ENCODE measurements around the gene SRGAP1.

- TF ChIP-seq EZH2phosphoT487 (IDR thresholded peaks at IDR 0.05; ENCODE audit: low read length) (no peak), CTCF (IDR thresholded peaks at IDR 0.05; ENCODE audit: low read length) (no peak), EZH2 (optimal IDR thresholded peaks at IDR 0.05; ENCODE audit: low read depth, low read length) (no peak)
Observed at GRCh38 chr12:64007853-64008252, 163.4 kb downstream of the SRGAP1 start.
